BJ (cell line): Measurements from ENCODE around the gene ATG7. TPM values are rescaled to one million over a fixed set of nuclear protein-coding genes. Genes with fewer than 3 reads are reported as not detected.

Source experiments
- CTCF ChIA-PET: fragments of 350-600 bp; formaldehyde crosslinking; extraction: SDS; loops from one replicate; lab custom pipeline; 2021; ENCODE audit warnings: antibody characterized with exemption, inconsistent platforms; lab: Yijun Ruan, JAX
- POLR2A ChIA-PET: fragments of 300-600 bp; sonication (Branson Sonifier 250); formaldehyde crosslinking; extraction: SDS; loops from one replicate; lab custom pipeline; 2021; ENCODE audit warnings: antibody characterized with exemption; lab: Charles Lee
- DNase-seq: peaks from one replicate; pipeline ENCODE4 v3.0.0-alpha.2; 2011; ENCODE audit warnings: low read depth
- H3K27me3 ChIP-seq: 2 replicates; pipeline ENCODE4 v1.6.0; 2011; ENCODE audit warnings: low read length; ENCODE audit not compliant: control insufficient read depth, insufficient read depth
- H3K36me3 ChIP-seq: 2 replicates; pipeline ENCODE4 v1.5.1; 2011; ENCODE audit warnings: low read length; ENCODE audit not compliant: control insufficient read depth, insufficient read depth
- H3K4me3 ChIP-seq: 2 replicates; pipeline ENCODE4 v1.5.1; 2011; ENCODE audit warnings: low read depth, mild to moderate bottlenecking, control low read depth, low read length
- polyA plus RNA-seq: library from polyadenylated mRNA; depleted of rRNA; stranded (reverse); fragments of >200 nt; gene quantifications from 2 replicates; pipeline ENCODE4 v1.2.3, GENCODE V29; 2011
- TF ChIP-seq, protein P1 (sequence below): IDR thresholded peaks from 2 replicates; pipeline ENCODE4 v1.5.1; 2011; ENCODE audit warnings: low read depth, mild to moderate bottlenecking, control low read depth, inconsistent platforms, low read length, moderate library complexity; ENCODE audit not compliant: insufficient read depth

The ATG7 gene
- polyA plus RNA-seq, 1 experiment, result 26.2 TPM

DNA sequence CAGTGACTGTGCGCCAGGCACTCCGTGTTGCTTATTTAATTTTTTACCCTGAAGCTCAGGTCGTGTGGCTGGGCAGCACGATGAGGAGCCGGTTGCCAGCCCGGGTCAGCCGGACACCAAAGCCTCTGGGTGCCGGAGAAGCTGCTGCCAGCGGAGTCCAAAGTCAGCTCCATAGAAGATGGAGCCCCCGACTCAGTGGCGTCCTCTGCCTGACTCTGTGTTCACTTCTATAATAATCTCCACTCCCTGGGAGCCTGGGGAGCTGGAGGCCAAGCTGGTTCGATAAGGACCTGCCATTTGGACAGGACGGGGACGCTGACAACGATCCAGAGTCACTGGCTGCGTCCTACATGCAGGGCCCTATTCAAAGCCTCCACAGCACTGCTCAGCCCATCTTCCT is 292.9 kb downstream of the ATG7 start:
- TF ChIP-seq, protein P1, sequence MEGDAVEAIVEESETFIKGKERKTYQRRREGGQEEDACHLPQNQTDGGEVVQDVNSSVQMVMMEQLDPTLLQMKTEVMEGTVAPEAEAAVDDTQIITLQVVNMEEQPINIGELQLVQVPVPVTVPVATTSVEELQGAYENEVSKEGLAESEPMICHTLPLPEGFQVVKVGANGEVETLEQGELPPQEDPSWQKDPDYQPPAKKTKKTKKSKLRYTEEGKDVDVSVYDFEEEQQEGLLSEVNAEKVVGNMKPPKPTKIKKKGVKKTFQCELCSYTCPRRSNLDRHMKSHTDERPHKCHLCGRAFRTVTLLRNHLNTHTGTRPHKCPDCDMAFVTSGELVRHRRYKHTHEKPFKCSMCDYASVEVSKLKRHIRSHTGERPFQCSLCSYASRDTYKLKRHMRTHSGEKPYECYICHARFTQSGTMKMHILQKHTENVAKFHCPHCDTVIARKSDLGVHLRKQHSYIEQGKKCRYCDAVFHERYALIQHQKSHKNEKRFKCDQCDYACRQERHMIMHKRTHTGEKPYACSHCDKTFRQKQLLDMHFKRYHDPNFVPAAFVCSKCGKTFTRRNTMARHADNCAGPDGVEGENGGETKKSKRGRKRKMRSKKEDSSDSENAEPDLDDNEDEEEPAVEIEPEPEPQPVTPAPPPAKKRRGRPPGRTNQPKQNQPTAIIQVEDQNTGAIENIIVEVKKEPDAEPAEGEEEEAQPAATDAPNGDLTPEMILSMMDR, result no peak
- peaks cover 26% of the 10 kb centered on the region for H3K36me3 ChIP-seq
- ChIA-PET CTCF (interaction anchor here (0.7 to 0.8 kb wide), 2 partner anchors 16 to 77 kb away, joined by 3 to 4 read pairs; no protein-coding TSS in a partner anchor), POLR2A (no interaction called here)
- no peak overlapping the region for H3K4me3 ChIP-seq
- no peaks in the 10 kb centered on the region for H3K27me3 ChIP-seq
- DNase-seq, result no peak

GRCh38 chr3:11565492-11565891 is 293.3 kb downstream of the ATG7 start:
- peaks cover 27% of the 10 kb centered on the region for H3K36me3 ChIP-seq

DNA sequence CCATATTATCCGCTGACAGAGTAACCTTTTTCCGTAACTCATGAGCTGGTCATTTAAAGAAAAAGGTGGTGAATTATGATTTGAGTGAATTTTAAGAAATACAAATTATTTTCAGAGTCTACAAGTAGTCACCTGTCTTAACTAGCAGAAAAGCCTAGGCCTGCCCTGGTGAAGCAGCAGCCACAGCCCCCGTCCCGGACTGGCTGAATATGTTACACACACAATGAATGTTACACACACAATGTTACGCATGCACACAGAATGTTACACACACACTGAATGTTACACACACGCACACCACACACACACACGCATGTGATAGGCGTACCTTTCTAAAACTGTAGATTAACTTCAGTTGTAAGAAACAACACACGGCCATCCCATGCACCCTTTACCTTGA is 293.7 kb downstream of the ATG7 start:
- Histone ChIP-seq H3K4me3 (no peak overlapping the region), H3K27me3 (no peaks in the 10 kb centered on the region), H3K36me3 (peaks cover 27% of the 10 kb centered on the region)
- ChIA-PET CTCF (interaction anchor here (0.8 to 1.2 kb wide), 2 partner anchors 9 to 15 kb away, joined by 3 read pairs; no protein-coding TSS in a partner anchor), POLR2A (no interaction called here)
- DNase-seq, result no peak
- TF ChIP-seq, protein P1, result no peak

More at GRCh38 chr3:11565492-11565891, 293.3 kb downstream of the ATG7 start:
- CTCF ChIA-PET, result interaction anchor here (0.7 to 0.8 kb wide), 2 partner anchors 16 to 76 kb away, joined by 3 to 4 read pairs; no protein-coding TSS in a partner anchor
- H3K27me3 ChIP-seq, result no peaks in the 10 kb centered on the region
- TF ChIP-seq, protein P1, result no peak
- DNase-seq, result no peak
- POLR2A ChIA-PET, result no interaction called here
- H3K4me3 ChIP-seq, result no peak overlapping the region

DNA sequence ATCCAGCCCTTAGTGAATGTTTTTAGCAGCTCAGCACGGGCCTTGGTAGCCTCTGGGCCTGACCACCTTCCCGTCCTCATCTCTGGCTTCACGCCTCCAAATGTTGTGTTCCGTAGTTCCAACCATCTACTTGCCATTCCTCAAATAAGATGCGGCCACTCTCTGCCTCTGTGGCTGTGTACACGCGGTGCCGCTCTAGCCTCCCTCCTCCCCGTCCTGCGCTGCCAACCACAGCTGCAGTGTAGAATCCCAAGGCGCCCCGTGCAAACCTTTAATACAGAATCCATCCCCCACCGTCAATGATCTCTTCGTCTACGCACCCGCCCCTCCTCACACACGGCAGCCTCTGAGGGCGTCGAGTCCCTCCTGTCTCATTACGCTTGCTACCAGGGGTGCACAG is 294.3 kb downstream of the ATG7 start:
- H3K27me3 ChIP-seq, result no peaks in the 10 kb centered on the region

DNA sequence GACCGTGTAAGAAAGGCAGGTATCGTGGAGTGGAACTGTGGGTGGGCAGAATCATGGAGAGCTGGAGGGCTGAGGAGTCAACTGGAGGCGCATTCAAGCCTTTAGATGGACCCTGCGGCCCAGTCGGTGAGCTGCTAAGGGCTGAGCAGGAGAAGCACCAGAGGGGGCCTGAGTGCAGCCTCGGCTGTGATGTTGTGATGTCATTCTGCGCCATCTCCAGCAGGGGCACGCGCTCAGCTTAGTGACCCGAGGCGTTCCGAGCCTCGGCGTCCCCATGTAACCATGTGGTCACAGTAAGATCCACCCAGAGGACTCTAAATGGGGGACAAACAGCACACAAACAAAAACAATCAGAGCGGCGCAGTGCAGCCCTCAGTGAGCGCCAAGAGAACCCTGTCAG is 294.7 kb downstream of the ATG7 start:
- DNase-seq, result no peak
- H3K27me3 ChIP-seq, result no peaks in the 10 kb centered on the region
- peaks cover 24% of the 10 kb centered on the region for H3K36me3 ChIP-seq
- H3K4me3 ChIP-seq, result no peak overlapping the region
- TF ChIP-seq, protein P1, result no peak
- ChIA-PET CTCF (interaction anchor here (1.2 kb wide), 1 partner anchor 10 kb away, joined by 3 read pairs; no protein-coding TSS in a partner anchor), POLR2A (no interaction called here)

More for the DNA sequence above, 294.3 kb downstream of the ATG7 start:
- ChIA-PET POLR2A (no interaction called here), CTCF (interaction anchor here (1.2 kb wide), 1 partner anchor 9 kb away, joined by 3 read pairs; no protein-coding TSS in a partner anchor)
- peaks cover 24% of the 10 kb centered on the region for H3K36me3 ChIP-seq
- no peak overlapping the region for H3K4me3 ChIP-seq
- no peak for DNase-seq
- TF ChIP-seq, protein P1, result no peak
